Measurements from ENCODE around the gene ZHX3. TPM values are rescaled to one million over a fixed set of nuclear protein-coding genes. Genes with fewer than 3 reads are reported as not detected.
A peak's percentile ranks its signal among the peaks of the same experiment; 100 is the strongest.

The ZHX3 gene
- total and polyA plus RNA-seq, 2 of the 13 experiments (the other 11 are each of a cell fraction or from before 2014, with no cell fraction given): 8.4 to 11.7 TPM

DNA sequence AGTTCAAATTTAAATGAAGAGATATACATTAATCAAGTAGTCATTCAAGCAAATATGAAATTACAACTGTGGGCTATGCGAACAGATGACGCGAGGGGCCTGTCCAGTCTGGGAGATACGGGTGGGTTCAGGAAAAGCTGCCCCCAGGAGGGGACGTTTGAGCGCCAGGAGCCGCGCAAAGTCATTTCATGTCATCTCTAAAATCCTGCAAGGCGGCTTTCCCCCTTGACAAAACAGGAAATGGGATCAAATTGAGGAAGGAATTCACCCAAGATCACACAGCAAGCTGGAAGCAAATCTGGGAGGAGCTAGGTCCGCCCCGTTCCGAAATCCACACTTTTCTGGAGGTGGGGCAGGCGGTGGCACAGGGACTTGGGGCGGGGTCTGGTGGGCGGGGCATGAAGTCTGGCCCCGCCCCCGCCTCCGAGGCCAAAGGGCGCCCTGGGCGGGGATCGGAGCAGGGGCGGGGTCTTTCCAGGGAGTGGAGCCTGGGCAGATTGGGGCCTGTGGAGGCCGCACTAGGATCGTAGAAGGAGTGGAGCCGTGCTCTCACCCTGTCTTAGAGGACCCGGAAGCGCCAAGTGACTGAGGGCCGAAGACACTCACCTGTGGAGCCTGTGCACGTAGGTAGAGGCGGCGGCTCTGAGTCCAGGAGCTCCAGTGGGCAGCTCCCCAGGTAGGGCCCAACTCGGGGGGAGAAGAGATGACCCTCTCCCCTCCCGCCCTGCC lies 23.0 kb upstream of the ZHX3 start, which contains the start of gene LPIN3 (continued):
- TF ChIP-seq ZNF510 (CRISPR knock-in tag; IDR thresholded peaks at IDR 0.05; ENCODE audit: low read depth) (0 out of 2 replicates have a peak, but pooled peaks have one; percentile 70), ZNF772 (CRISPR knock-in tag; IDR thresholded peaks at IDR 0.05) (no peak), REPIN1 (CRISPR knock-in tag; IDR thresholded peaks at IDR 0.05; ENCODE audit: borderline replicate concordance, low read depth) (peak; percentile 40; the same call in 1 of the 2 replicates), ZNF747 (CRISPR knock-in tag; IDR thresholded peaks at IDR 0.05; ENCODE audit: borderline replicate concordance) (no peak), ATF7-NPFF (CRISPR knock-in tag; IDR thresholded peaks at IDR 0.05; ENCODE audit: low read depth) (peak; percentile 80), ZNF776 (CRISPR knock-in tag; IDR thresholded peaks at IDR 0.05) (0 out of 2 replicates have a peak, but pooled peaks have one; percentile 64), ZNF616 (CRISPR knock-in tag; IDR thresholded peaks at IDR 0.05; ENCODE audit: low read depth) (no peak; the same call in 1 of the 2 replicates), ZBTB20 (CRISPR knock-in tag; IDR thresholded peaks at IDR 0.05; ENCODE audit: borderline replicate concordance, low read depth) (peak; percentile 6; the same call in 1 of the 2 replicates), HDAC2 (CRISPR knock-in tag; IDR thresholded peaks at IDR 0.05) (peak; percentile 35; the same call in 1 of the 2 replicates), HNRNPL (IDR thresholded peaks at IDR 0.05; ENCODE audit: low read depth, low read length) (0 out of 2 replicates have a peak, but pooled peaks have one; percentile 2), ZMYM4 (CRISPR knock-in tag; IDR thresholded peaks at IDR 0.05) (peak; percentile 56), PITX1 (CRISPR knock-in tag; IDR thresholded peaks at IDR 0.05) (peak; percentile 67)
- TF ChIP-seq, protein P1, sequence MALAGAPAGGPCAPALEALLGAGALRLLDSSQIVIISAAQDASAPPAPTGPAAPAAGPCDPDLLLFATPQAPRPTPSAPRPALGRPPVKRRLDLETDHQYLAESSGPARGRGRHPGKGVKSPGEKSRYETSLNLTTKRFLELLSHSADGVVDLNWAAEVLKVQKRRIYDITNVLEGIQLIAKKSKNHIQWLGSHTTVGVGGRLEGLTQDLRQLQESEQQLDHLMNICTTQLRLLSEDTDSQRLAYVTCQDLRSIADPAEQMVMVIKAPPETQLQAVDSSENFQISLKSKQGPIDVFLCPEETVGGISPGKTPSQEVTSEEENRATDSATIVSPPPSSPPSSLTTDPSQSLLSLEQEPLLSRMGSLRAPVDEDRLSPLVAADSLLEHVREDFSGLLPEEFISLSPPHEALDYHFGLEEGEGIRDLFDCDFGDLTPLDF (CRISPR knock-in tag; IDR thresholded peaks at IDR 0.05): peak; percentile 29; the same call in 1 of the 2 replicates
- TF ChIP-seq, protein P2, sequence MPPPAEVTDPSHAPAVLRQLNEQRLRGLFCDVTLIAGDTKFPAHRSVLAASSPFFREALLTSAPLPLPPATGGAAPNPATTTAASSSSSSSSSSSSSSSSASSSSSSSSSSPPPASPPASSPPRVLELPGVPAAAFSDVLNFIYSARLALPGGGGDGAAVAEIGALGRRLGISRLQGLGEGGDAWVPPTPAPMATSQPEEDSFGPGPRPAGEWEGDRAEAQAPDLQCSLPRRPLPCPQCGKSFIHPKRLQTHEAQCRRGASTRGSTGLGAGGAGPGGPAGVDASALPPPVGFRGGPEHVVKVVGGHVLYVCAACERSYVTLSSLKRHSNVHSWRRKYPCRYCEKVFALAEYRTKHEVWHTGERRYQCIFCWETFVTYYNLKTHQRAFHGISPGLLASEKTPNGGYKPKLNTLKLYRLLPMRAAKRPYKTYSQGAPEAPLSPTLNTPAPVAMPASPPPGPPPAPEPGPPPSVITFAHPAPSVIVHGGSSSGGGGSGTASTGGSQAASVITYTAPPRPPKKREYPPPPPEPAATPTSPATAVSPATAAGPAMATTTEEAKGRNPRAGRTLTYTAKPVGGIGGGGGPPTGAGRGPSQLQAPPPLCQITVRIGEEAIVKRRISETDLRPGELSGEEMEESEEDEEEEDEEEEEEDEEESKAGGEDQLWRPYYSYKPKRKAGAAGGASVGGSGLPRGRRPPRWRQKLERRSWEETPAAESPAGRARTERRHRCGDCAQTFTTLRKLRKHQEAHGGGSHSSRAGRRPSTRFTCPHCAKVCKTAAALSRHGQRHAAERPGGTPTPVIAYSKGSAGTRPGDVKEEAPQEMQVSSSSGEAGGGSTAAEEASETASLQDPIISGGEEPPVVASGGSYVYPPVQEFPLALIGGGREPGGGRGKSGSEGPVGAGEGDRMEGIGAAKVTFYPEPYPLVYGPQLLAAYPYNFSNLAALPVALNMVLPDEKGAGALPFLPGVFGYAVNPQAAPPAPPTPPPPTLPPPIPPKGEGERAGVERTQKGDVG (CRISPR knock-in tag; IDR thresholded peaks at IDR 0.05; ENCODE audit: borderline replicate concordance): peak; percentile 53; the same call in 1 of the 2 replicates
- TF ChIP-seq, protein P3, sequence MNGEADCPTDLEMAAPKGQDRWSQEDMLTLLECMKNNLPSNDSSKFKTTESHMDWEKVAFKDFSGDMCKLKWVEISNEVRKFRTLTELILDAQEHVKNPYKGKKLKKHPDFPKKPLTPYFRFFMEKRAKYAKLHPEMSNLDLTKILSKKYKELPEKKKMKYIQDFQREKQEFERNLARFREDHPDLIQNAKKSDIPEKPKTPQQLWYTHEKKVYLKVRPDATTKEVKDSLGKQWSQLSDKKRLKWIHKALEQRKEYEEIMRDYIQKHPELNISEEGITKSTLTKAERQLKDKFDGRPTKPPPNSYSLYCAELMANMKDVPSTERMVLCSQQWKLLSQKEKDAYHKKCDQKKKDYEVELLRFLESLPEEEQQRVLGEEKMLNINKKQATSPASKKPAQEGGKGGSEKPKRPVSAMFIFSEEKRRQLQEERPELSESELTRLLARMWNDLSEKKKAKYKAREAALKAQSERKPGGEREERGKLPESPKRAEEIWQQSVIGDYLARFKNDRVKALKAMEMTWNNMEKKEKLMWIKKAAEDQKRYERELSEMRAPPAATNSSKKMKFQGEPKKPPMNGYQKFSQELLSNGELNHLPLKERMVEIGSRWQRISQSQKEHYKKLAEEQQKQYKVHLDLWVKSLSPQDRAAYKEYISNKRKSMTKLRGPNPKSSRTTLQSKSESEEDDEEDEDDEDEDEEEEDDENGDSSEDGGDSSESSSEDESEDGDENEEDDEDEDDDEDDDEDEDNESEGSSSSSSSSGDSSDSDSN (CRISPR knock-in tag; IDR thresholded peaks at IDR 0.05): peak; percentile 71
- TF ChIP-seq, protein P4, sequence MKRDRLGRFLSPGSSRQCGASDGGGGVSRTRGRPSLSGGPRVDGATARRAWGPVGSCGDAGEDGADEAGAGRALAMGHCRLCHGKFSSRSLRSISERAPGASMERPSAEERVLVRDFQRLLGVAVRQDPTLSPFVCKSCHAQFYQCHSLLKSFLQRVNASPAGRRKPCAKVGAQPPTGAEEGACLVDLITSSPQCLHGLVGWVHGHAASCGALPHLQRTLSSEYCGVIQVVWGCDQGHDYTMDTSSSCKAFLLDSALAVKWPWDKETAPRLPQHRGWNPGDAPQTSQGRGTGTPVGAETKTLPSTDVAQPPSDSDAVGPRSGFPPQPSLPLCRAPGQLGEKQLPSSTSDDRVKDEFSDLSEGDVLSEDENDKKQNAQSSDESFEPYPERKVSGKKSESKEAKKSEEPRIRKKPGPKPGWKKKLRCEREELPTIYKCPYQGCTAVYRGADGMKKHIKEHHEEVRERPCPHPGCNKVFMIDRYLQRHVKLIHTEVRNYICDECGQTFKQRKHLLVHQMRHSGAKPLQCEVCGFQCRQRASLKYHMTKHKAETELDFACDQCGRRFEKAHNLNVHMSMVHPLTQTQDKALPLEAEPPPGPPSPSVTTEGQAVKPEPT (CRISPR knock-in tag; IDR thresholded peaks at IDR 0.05; ENCODE audit: low read depth): no peak
